Measurements from ENCODE around the gene DLAT. TPM values are rescaled to one million over a fixed set of nuclear protein-coding genes. Genes with fewer than 3 reads are reported as not detected.

The DLAT gene
- total RNA-seq, 1 donor from 2014 or later, result 52.9 TPM

GRCh38 chr11:111978028-111978771, 47.0 kb upstream of the DLAT start:
- Mint-ChIP-seq H3K4me1 (peaks cover 49% of the 10 kb centered on the region), H3K4me3 (peak overlapping the region; percentile 89), H3K9me3 (no peaks in the 10 kb centered on the region), H3K36me3 (ENCODE audit: low read depth) (no peaks in the 10 kb centered on the region), H3K27me3 (ENCODE audit: low read depth) (peaks cover 4% of the 10 kb centered on the region), H3K27ac (ENCODE audit: unreplicated experiment) (no peak overlapping the region)
- no peak for TF ChIP-seq CTCF (conservative IDR thresholded peaks at IDR 0.05)
- peak; percentile 25 for DNase-seq (ENCODE audit: low read depth, low spot score)

- no peak overlapping the region for H3K27ac Mint-ChIP-seq (ENCODE audit: unreplicated experiment)
- peaks cover 4% of the 10 kb centered on the region for H3K27me3 Mint-ChIP-seq (ENCODE audit: low read depth)
- TF ChIP-seq CTCF (conservative IDR thresholded peaks at IDR 0.05), result no peak
- no peak overlapping the region for H3K4me3 Mint-ChIP-seq
- H3K36me3 Mint-ChIP-seq (ENCODE audit: low read depth), result no peaks in the 10 kb centered on the region
- DNase-seq (ENCODE audit: low read depth, low spot score), result no peak
- no peaks in the 10 kb centered on the region for H3K9me3 Mint-ChIP-seq
- peaks cover 57% of the 10 kb centered on the region for H3K4me1 Mint-ChIP-seq
Measured at GRCh38 chr11:111980062-111980461, 45.1 kb upstream of the DLAT start.

- Mint-ChIP-seq H3K36me3 (ENCODE audit: low read depth) (peaks cover 6% of the 10 kb centered on the region), H3K4me1 (peaks cover 57% of the 10 kb centered on the region), H3K27ac (ENCODE audit: unreplicated experiment) (no peak overlapping the region), H3K9me3 (no peaks in the 10 kb centered on the region), H3K4me3 (no peak overlapping the region), H3K27me3 (ENCODE audit: low read depth) (peaks cover 4% of the 10 kb centered on the region)
- no peak for TF ChIP-seq CTCF (conservative IDR thresholded peaks at IDR 0.05)
- DNase-seq (ENCODE audit: low read depth, low spot score), result no peak
Measured at GRCh38 chr11:111981270-111981669, 43.9 kb upstream of the DLAT start.

- Mint-ChIP-seq H3K4me1 (peaks cover 53% of the 10 kb centered on the region), H3K27me3 (ENCODE audit: low read depth) (no peaks in the 10 kb centered on the region), H3K9me3 (no peaks in the 10 kb centered on the region), H3K27ac (ENCODE audit: unreplicated experiment) (peak overlapping the region; percentile 28), H3K4me3 (no peak overlapping the region), H3K36me3 (ENCODE audit: low read depth) (peaks cover 9% of the 10 kb centered on the region)
- DNase-seq (ENCODE audit: low read depth, low spot score), result no peak
- TF ChIP-seq CTCF (conservative IDR thresholded peaks at IDR 0.05), result peak; percentile 78
Measured at GRCh38 chr11:111982019-111982464, 43.2 kb upstream of the DLAT start.

- no peak for TF ChIP-seq CTCF (conservative IDR thresholded peaks at IDR 0.05)
- H3K4me3 Mint-ChIP-seq, result peak overlapping the region; percentile 70
- H3K27me3 Mint-ChIP-seq (ENCODE audit: low read depth), result no peaks in the 10 kb centered on the region
Measured at GRCh38 chr11:111982541-111983186, 42.5 kb upstream of the DLAT start.

More at GRCh38 chr11:111982541-111983186, 42.5 kb upstream of the DLAT start:
- Mint-ChIP-seq H3K27ac (ENCODE audit: unreplicated experiment) (peak overlapping the region; percentile 76), H3K9me3 (no peaks in the 10 kb centered on the region), H3K4me1 (peaks cover 50% of the 10 kb centered on the region), H3K36me3 (ENCODE audit: low read depth) (peaks cover 9% of the 10 kb centered on the region)
- DNase-seq (ENCODE audit: low read depth, low spot score), result no peak

Data from neural crest cell (in vitro differentiated cells).